ENCODE data around the gene CUL3.

The CUL3 gene

GRCh38 chr2:224561234-224562005, 23.7 kb downstream of the CUL3 start:
- Histone ChIP-seq H3K4me3 (ENCODE audit: low read depth in 1 of 2, low read length in 2 of 2) (no peak overlapping the region), H3K4me1 (ENCODE audit: control insufficient read depth in 1 of 2, insufficient read depth in 2 of 2, low read length in 2 of 2) (peaks cover 0 to 17% of the 10 kb centered on the region in 2 donors), H3K27me3 (ENCODE audit: low read depth, low read length) (no peaks in the 10 kb centered on the region), H3K27ac (ENCODE audit: low read length) (no peak overlapping the region), H3K36me3 (ENCODE audit: control insufficient read depth in 1 of 2, insufficient read depth in 2 of 2, low read length in 2 of 2) (peaks cover 0 to 4% of the 10 kb centered on the region in 2 donors), H3K9me3 (ENCODE audit: control insufficient read depth in 1 of 2, low read length in 2 of 2) (peaks cover 0 to 2% of the 10 kb centered on the region in 2 donors)

- Histone ChIP-seq H3K27me3 (ENCODE audit: low read depth, low read length) (no peaks in the 10 kb centered on the region), H3K36me3 (ENCODE audit: control insufficient read depth in 1 of 2, insufficient read depth in 2 of 2, low read length in 2 of 2) (no peaks in the 10 kb centered on the region), H3K4me1 (ENCODE audit: control insufficient read depth in 1 of 2, insufficient read depth in 2 of 2, low read length in 2 of 2) (peaks cover 0 to 17% of the 10 kb centered on the region in 2 donors), H3K27ac (ENCODE audit: low read length) (no peak overlapping the region), H3K4me3 (ENCODE audit: low read depth in 1 of 2, low read length in 2 of 2) (no peak overlapping the region), H3K9me3 (ENCODE audit: control insufficient read depth in 1 of 2, low read length in 2 of 2) (no peaks in the 10 kb centered on the region)
These were observed 24.6 kb downstream of the CUL3 start for GRCh38 chr2:224560549-224560948.

- Histone ChIP-seq H3K27me3 (ENCODE audit: low read depth, low read length) (no peaks in the 10 kb centered on the region), H3K4me3 (ENCODE audit: low read depth in 1 of 2, low read length in 2 of 2) (no peak overlapping the region), H3K9me3 (ENCODE audit: control insufficient read depth in 1 of 2, low read length in 2 of 2) (no peaks in the 10 kb centered on the region), H3K27ac (ENCODE audit: low read length) (no peak overlapping the region), H3K4me1 (ENCODE audit: control insufficient read depth in 1 of 2, insufficient read depth in 2 of 2, low read length in 2 of 2) (peaks cover 0 to 8% of the 10 kb centered on the region in 2 donors), H3K36me3 (ENCODE audit: control insufficient read depth in 1 of 2, insufficient read depth in 2 of 2, low read length in 2 of 2) (no peaks in the 10 kb centered on the region)
These were observed 27.6 kb downstream of the CUL3 start for GRCh38 chr2:224557610-224558009.

DNA sequence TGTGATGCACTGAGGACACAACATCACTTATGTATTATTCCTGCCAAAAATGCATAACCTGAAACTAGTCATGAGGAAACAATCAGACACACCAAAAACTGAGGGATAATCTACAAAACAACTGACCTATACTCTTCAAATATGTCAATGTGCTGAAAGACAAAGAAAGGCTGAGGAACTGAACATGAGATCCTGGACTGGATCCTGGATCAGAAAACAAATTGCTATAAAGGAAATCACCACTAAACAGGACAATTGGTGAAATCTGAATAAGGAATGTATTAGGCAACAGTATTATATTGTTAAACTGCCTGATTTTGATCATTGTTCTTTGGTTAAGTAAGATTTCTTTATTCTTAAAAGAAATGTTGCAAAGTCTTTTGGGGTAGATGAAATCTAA, 28.8 kb downstream of the CUL3 start:
- Histone ChIP-seq H3K4me1 (ENCODE audit: control insufficient read depth in 1 of 2, insufficient read depth in 2 of 2, low read length in 2 of 2) (peaks cover 0 to 5% of the 10 kb centered on the region in 2 donors), H3K27ac (ENCODE audit: low read length) (no peak overlapping the region), H3K9me3 (ENCODE audit: control insufficient read depth in 1 of 2, low read length in 2 of 2) (no peaks in the 10 kb centered on the region), H3K36me3 (ENCODE audit: control insufficient read depth in 1 of 2, insufficient read depth in 2 of 2, low read length in 2 of 2) (no peaks in the 10 kb centered on the region), H3K4me3 (ENCODE audit: low read depth in 1 of 2, low read length in 2 of 2) (no peak overlapping the region), H3K27me3 (ENCODE audit: low read depth, low read length) (no peaks in the 10 kb centered on the region)

- H3K27ac ChIP-seq (ENCODE audit: low read length) = no peak overlapping the region
These were observed 29.3 kb downstream of the CUL3 start for GRCh38 chr2:224555823-224556366.

DNA sequence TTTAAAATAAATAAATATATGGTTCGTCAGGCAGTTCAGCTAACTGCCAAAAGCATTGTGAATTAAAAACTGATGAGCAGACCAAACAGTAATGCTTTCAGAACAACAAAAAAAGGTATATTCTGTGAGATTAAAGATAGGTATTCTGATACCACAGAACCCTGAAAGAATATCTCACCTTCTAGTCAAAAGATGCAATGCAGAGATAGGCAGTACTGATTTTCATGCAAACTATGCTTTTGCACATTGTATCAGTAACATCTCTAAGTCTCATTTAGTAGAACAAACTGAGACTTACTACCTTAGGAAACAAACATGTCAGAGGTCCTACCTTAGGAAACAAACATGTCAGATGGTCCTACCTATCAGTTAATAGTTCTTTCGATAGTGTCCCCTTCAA, 32.4 kb downstream of the CUL3 start:
- Histone ChIP-seq H3K27me3 (ENCODE audit: low read depth, low read length) (no peaks in the 10 kb centered on the region), H3K9me3 (ENCODE audit: control insufficient read depth in 1 of 2, low read length in 2 of 2) (no peaks in the 10 kb centered on the region), H3K36me3 (ENCODE audit: control insufficient read depth in 1 of 2, insufficient read depth in 2 of 2, low read length in 2 of 2) (no peaks in the 10 kb centered on the region), H3K27ac (ENCODE audit: low read length) (no peak overlapping the region), H3K4me1 (ENCODE audit: control insufficient read depth in 1 of 2, insufficient read depth in 2 of 2, low read length in 2 of 2) (peaks cover 0 to 5% of the 10 kb centered on the region in 2 donors), H3K4me3 (ENCODE audit: low read depth in 1 of 2, low read length in 2 of 2) (no peak overlapping the region)

More at GRCh38 chr2:224555823-224556366, 29.3 kb downstream of the CUL3 start:
- H3K27me3 ChIP-seq (ENCODE audit: low read depth, low read length) = no peaks in the 10 kb centered on the region
- no peaks in the 10 kb centered on the region for H3K9me3 ChIP-seq (ENCODE audit: control insufficient read depth in 1 of 2, low read length in 2 of 2)
- no peaks in the 10 kb centered on the region for H3K36me3 ChIP-seq (ENCODE audit: control insufficient read depth in 1 of 2, insufficient read depth in 2 of 2, low read length in 2 of 2)
- no peak overlapping the region for H3K4me3 ChIP-seq (ENCODE audit: low read depth in 1 of 2, low read length in 2 of 2)
- peaks cover 0 to 5% of the 10 kb centered on the region in 2 donors for H3K4me1 ChIP-seq (ENCODE audit: control insufficient read depth in 1 of 2, insufficient read depth in 2 of 2, low read length in 2 of 2)

GRCh38 chr2:224551693-224552092, 33.5 kb downstream of the CUL3 start:
- no peak overlapping the region for H3K4me3 ChIP-seq (ENCODE audit: low read depth in 1 of 2, low read length in 2 of 2)
- H3K36me3 ChIP-seq (ENCODE audit: control insufficient read depth in 1 of 2, insufficient read depth in 2 of 2, low read length in 2 of 2) = no peaks in the 10 kb centered on the region
- no peak overlapping the region for H3K27ac ChIP-seq (ENCODE audit: low read length)
- no peaks in the 10 kb centered on the region for H3K4me1 ChIP-seq (ENCODE audit: control insufficient read depth in 1 of 2, insufficient read depth in 2 of 2, low read length in 2 of 2)
- H3K9me3 ChIP-seq (ENCODE audit: control insufficient read depth in 1 of 2, low read length in 2 of 2) = no peaks in the 10 kb centered on the region
- H3K27me3 ChIP-seq (ENCODE audit: low read depth, low read length) = no peaks in the 10 kb centered on the region

DNA sequence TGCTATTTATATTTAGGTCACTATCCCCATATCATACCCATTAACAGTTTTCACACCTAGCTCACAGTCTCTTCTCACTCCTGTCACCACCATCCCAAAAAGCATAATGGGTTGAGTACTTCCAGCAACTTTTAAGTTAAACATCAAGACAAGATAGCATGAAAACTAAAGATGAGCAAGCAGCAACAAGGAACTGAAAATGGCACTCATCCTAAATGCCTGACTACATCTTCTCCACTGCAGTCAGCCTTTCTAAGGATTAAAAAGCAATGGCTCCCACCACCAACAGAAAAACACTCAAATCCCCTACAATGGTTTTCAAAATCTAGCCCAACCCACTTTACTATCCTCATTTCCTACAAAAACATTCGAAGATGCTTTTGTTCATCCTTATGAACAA, 38.2 kb downstream of the CUL3 start:
- peaks cover 5 to 16% of the 10 kb centered on the region in 2 donors for H3K4me1 ChIP-seq (ENCODE audit: control insufficient read depth in 1 of 2, insufficient read depth in 2 of 2, low read length in 2 of 2)
- H3K27ac ChIP-seq (ENCODE audit: low read length) = no peak overlapping the region
- no peaks in the 10 kb centered on the region for H3K36me3 ChIP-seq (ENCODE audit: control insufficient read depth in 1 of 2, insufficient read depth in 2 of 2, low read length in 2 of 2)
- no peaks in the 10 kb centered on the region for H3K9me3 ChIP-seq (ENCODE audit: control insufficient read depth in 1 of 2, low read length in 2 of 2)
- no peaks in the 10 kb centered on the region for H3K27me3 ChIP-seq (ENCODE audit: low read depth, low read length)
- H3K4me3 ChIP-seq (ENCODE audit: low read depth in 1 of 2, low read length in 2 of 2) = no peak overlapping the region

DNA sequence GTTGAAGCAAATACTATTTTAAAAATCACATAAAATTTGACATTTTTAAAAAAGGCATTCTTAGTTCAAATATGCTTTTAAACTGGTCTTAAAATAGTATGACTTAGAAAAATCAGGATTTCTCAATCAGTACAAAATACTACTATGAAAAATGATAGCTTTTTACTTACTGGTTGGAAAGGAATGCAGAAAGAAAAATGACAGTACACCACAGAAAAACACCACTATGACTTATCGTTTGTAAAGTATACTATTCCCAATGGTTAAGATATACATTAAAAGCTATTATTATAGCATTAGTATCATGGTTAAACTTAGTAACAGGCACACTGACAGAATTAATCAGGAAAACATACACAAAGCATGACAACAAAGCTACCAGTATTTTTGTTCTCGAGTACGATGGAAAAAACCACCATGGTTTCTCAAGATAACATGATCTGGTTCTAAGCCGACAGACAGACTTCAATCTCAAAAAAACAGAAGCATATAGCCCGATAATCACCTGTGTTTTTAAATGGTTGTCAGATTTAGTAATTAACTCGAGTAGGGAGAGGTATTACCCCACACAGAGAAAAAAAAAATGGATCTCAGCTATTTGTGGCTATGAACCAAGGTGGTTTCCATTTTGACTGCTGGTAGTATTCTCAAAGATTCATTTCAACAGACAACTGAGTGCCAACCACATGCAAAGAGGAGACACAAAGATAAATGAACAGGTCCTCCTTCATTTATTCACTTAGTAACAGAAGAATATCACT, 39.1 kb downstream of the CUL3 start:
- Histone ChIP-seq H3K27me3 (ENCODE audit: low read depth, low read length) (no peaks in the 10 kb centered on the region), H3K27ac (ENCODE audit: low read length) (no peak overlapping the region), H3K9me3 (ENCODE audit: control insufficient read depth in 1 of 2, low read length in 2 of 2) (no peaks in the 10 kb centered on the region), H3K4me3 (ENCODE audit: low read depth in 1 of 2, low read length in 2 of 2) (no peak overlapping the region), H3K4me1 (ENCODE audit: control insufficient read depth in 1 of 2, insufficient read depth in 2 of 2, low read length in 2 of 2) (peaks cover 5 to 16% of the 10 kb centered on the region in 2 donors), H3K36me3 (ENCODE audit: control insufficient read depth in 1 of 2, insufficient read depth in 2 of 2, low read length in 2 of 2) (no peaks in the 10 kb centered on the region)

DNA sequence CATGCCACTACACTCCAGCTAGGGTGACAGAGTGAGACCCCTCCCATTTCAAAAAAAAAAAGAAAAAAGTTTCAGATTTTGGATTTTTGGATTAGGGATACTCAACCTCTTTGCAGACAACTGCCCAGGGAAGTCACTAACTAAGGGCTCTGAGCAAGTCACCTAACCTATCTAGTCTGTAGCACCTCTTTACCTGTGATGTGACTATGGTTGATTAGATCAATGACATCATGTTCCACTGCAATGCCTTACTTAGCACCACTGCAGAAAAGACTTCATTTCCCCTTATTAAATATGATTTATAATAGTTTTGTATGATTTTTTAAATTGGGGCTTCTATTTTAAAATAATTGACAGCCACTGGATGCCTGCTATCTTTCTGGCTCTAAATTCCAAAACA, 41.2 kb downstream of the CUL3 start:
- H3K9me3 ChIP-seq (ENCODE audit: control insufficient read depth in 1 of 2, low read length in 2 of 2) = no peaks in the 10 kb centered on the region
- no peaks in the 10 kb centered on the region for H3K27me3 ChIP-seq (ENCODE audit: low read depth, low read length)
- no peaks in the 10 kb centered on the region for H3K36me3 ChIP-seq (ENCODE audit: control insufficient read depth in 1 of 2, insufficient read depth in 2 of 2, low read length in 2 of 2)
- no peak overlapping the region for H3K27ac ChIP-seq (ENCODE audit: low read length)
- H3K4me3 ChIP-seq (ENCODE audit: low read depth in 1 of 2, low read length in 2 of 2) = no peak overlapping the region
- H3K4me1 ChIP-seq (ENCODE audit: control insufficient read depth in 1 of 2, insufficient read depth in 2 of 2, low read length in 2 of 2) = peaks cover 5 to 16% of the 10 kb centered on the region in 2 donors

- Histone ChIP-seq H3K27ac (ENCODE audit: low read length) (no peak overlapping the region), H3K4me3 (ENCODE audit: low read depth in 1 of 2, low read length in 2 of 2) (no peak overlapping the region), H3K4me1 (ENCODE audit: control insufficient read depth in 1 of 2, insufficient read depth in 2 of 2, low read length in 2 of 2) (peaks cover 0 to 3% of the 10 kb centered on the region in 2 donors), H3K27me3 (ENCODE audit: low read depth, low read length) (no peaks in the 10 kb centered on the region), H3K9me3 (ENCODE audit: control insufficient read depth in 1 of 2, low read length in 2 of 2) (no peaks in the 10 kb centered on the region), H3K36me3 (ENCODE audit: control insufficient read depth in 1 of 2, insufficient read depth in 2 of 2, low read length in 2 of 2) (no peaks in the 10 kb centered on the region)
These were observed 46.5 kb downstream of the CUL3 start for GRCh38 chr2:224538561-224539138.

Measured in muscle layer of duodenum (tissue), 2 donors.